HG03139 (cell line): ENCODE measurements around the gene ZWILCH.
"Not testable (repeated sequence)": the region's sequence is repeated elsewhere in the genome, so short reads cannot be mapped to it uniquely, and the experiment has no call there.

Experiments
- ATAC-seq: cut with Tn5 transposase; IDR thresholded peaks from one replicate; pipeline ENCODE4 v1.9.1; 2021; ENCODE audit not compliant: unreplicated experiment

Gene ZWILCH

GRCh38 chr15:66504563-66505429, at the start of gene ZWILCH, which contains the start of gene RPL4:
Gene ZWILCH (plus strand): TSS chr15:66505326. CDS start chr15:66505339, 13 bp downstream.
Gene RPL4 (minus strand): TSS chr15:66504855. CDS start chr15:66504790, 65 bp downstream.
- peak; percentile 67 for ATAC-seq

GRCh38 chr15:66456211-66456610, 48.9 kb upstream of the ZWILCH start:
- no peak for ATAC-seq

- no peak for ATAC-seq
Measured at GRCh38 chr15:66459818-66460615, 45.1 kb upstream of the ZWILCH start.

- ATAC-seq: not testable (repeated sequence)
Measured at GRCh38 chr15:66461294-66461693, 43.8 kb upstream of the ZWILCH start.

GRCh38 chr15:66461917-66462316, 43.2 kb upstream of the ZWILCH start:
- ATAC-seq: no peak

GRCh38 chr15:66462627-66463026, 42.5 kb upstream of the ZWILCH start:
- ATAC-seq: no peak

GRCh38 chr15:66465294-66465693, 39.8 kb upstream of the ZWILCH start:
- not testable (repeated sequence) for ATAC-seq

GRCh38 chr15:66467162-66468040, 37.7 kb upstream of the ZWILCH start:
- not testable (repeated sequence) for ATAC-seq

GRCh38 chr15:66470825-66471224, 34.3 kb upstream of the ZWILCH start:
- not testable (repeated sequence) for ATAC-seq

GRCh38 chr15:66472176-66472999, 32.7 kb upstream of the ZWILCH start:
- ATAC-seq: peak; percentile 75

- no peak for ATAC-seq
Measured at GRCh38 chr15:66474135-66474534, 31.0 kb upstream of the ZWILCH start.

- no peak for ATAC-seq
Measured at GRCh38 chr15:66474963-66475362, 30.2 kb upstream of the ZWILCH start.

GRCh38 chr15:66476535-66476934, 28.6 kb upstream of the ZWILCH start:
- ATAC-seq: no peak

- ATAC-seq: no peak
Measured at GRCh38 chr15:66477011-66477410, 28.1 kb upstream of the ZWILCH start.

- ATAC-seq: no peak
Measured at GRCh38 chr15:66480267-66480666, 24.9 kb upstream of the ZWILCH start.

GRCh38 chr15:66481107-66481856, 23.8 kb upstream of the ZWILCH start:
- no peak for ATAC-seq

GRCh38 chr15:66482539-66482938, 22.6 kb upstream of the ZWILCH start:
- ATAC-seq: no peak

- no peak for ATAC-seq
Measured at GRCh38 chr15:66483131-66483566, 22.0 kb upstream of the ZWILCH start.

GRCh38 chr15:66484539-66485112, 20.5 kb upstream of the ZWILCH start:
- ATAC-seq: no peak
